Activated T-helper 9 cell treated with anti-CD3 and anti-CD28 coated beads, Interleukin-2, amount 50 U/mL, for 16 hours (primary cell): ENCODE measurements around the gene STK17B.
"Not testable (repeated sequence)": the region's sequence is repeated elsewhere in the genome, so short reads cannot be mapped to it uniquely, and the experiment has no call there.

Experiments used
- DNase-seq: peaks from one replicate; pipeline ENCODE4 v3.0.0-alpha.2; 2020; ENCODE audit warnings: low read depth

The STK17B gene

GRCh38 chr2:196171248-196171871 is at the start of gene STK17B:
STK17B (minus strand) TSS chr2:196171578; CDS start chr2:196163383, 8,195 bp downstream.
- DNase-seq = peak; percentile 96

DNA sequence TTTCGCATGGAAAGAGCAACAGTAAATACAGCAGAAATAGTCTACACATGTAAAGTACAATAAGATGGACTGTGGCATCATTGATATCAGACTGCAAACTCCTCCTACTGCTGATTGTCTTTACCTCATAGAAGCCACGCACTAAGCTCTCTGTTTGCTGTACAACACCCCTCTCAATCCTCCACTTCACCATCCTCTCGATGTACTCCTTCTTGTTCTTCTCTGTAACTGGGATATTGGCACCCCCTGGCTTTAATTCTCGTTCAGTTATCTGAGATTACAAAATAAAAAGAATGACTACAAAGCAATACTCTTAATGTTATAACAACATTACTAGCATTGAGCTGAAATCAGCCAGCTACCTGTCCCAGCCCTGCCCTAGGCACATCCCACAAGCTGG is 49.3 kb upstream of the STK17B start:
- no peak for DNase-seq

- no peak for DNase-seq
Measured at GRCh38 chr2:196219671-196220070, 48.3 kb upstream of the STK17B start.

DNA sequence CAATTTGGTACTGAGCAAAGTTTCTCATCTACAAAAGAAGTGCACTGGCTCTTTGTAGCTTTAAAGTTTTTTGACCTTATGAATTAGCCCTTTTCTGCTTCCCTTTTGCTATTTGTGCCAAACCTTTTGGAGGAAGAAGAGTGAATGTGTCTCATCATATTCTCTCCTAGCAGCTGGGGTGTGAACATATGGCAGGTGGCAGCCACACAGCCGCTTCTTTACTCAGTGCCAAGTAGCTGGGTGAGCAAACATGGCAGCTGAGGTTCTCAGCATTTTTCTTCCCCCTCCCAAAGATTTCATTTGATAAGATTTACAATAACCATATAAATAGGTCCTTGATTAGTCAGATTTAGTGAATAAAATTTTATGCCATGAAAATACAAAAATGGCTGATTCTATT is 46.7 kb upstream of the STK17B start:
- DNase-seq = no peak

- DNase-seq = no peak
Measured at GRCh38 chr2:196217116-196217515, 45.7 kb upstream of the STK17B start.

DNA sequence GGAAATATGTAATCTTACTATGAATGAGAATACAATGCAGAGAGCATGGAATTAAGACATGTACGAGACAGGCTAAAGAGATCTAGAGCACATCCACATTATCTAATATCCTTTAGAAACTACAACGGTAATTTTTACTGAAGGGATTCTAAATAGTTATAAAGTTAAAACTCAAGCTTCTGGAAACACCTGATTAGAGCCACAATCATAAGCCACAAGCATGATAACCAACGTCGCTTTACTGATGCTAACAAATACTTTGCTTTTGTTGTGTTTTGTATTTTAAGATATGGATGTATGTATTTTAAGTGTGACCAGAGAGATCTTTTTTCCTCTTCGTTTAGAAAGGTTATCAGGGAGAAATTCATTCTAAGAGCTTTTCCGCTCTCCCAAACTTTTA is 44.0 kb upstream of the STK17B start:
- DNase-seq = no peak

GRCh38 chr2:196214156-196214555 is 42.8 kb upstream of the STK17B start:
- no peak for DNase-seq

GRCh38 chr2:196213252-196213980 is 42.0 kb upstream of the STK17B start:
- DNase-seq = no peak

- DNase-seq = no peak
Measured at GRCh38 chr2:196208915-196209314, 37.5 kb upstream of the STK17B start.

DNA sequence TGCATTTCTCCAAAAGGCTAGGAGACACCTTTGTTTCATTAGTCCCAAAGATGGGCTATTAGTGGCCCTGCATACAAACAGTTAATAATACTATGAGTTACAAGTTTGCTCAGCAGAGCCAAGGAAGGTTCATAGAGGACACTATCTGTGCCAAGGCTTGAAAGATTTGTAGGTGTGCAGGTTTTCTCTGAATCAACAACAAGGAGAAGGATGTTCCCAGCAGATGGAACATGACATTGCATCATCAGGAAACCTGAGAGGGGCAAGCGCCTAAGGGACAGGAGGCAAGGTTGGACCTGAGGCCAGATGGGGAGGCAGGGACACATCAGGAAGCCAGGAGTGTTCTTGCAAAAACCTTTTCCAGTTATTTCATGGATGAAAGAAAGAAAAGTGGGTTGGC is 35.4 kb upstream of the STK17B start:
- DNase-seq = no peak

- DNase-seq = no peak
Measured at GRCh38 chr2:196205881-196206435, 34.6 kb upstream of the STK17B start.

DNA sequence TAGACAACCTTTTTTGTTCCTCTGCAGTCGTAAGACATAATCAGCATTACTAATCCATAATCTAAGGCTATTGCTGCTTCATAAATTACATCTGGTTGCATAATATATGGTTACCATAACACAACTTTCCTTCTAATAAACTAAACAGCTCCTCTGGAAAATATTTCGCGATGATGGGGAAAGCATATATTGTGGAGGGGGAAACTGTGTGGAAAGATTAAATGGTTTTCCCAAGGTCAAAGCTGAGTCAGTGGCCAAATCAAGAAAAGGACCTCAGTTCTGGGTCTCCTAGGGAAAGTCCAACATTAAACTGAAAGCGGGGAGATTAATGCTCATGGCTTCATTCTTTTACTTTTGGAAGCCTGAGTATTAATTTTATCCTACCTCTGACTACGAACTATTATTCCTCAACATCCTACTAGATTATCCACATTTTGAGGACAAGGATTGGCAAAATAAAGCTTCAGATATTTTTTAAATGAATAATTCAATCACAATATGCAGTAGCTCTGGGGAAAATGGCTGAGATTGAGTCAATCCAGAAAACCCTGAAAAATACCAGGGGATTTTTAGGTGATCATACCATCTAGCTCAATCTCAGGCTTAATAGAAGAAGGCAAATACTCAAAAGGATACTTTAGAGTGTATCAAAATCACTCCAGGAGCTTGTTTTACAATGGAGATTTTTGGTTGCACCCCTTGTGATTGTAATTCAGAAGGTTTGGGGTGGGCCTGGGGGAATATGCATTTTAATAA is 33.8 kb upstream of the STK17B start:
- no peak for DNase-seq

DNA sequence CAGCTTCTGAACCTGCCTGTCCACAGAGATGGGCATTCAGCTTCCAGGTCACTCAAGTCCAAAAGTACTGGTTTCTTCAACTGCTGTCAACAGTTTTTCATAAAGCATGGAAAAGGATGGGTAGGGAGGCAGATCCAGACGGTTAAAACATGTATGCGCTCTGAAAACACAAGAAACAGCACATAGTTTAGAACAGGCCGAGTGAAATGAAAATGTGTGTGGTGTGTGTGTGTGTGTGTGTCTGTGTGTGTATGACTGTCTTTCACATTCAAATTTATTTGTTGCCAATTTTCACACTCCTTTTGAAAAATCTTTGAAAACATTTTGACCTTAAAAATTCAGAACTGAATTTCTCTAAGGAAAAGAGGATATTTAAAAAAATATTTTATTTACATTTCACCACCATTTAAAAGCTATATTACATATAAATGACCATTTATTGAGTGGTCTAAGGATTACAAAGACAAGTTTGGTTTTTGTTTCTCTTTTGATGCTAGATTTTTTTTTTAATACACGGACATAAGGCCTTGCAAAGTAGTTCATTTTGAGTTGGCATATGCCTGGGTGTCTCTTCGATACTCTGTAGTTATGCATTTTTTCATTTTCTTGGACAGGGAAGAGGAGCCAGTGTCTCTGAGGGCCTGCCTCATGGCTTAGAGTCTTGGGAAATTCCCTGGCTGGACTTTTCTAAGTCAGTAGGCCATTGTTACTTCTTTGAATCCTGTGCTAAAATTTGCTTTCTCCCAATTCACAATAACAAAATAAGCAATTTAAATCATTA is 30.0 kb upstream of the STK17B start:
- no peak for DNase-seq

DNA sequence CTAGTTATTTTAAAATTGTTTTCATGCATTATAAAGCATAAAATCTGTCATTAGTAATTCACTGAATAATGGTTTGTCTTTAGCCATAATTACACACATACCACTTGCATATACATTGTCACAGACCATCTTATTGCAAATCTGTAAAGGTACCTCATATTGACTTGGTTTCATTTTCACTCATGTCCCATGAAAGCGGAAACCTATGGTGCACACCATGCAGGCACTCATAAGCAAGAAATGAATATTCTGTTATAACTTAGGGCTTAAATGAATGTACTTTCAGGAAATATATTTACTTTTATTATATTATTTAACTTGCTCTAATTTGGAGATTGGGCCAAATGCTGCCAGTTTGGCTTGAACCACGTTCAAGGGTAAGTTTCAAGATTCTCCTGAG is 29.2 kb upstream of the STK17B start:
- DNase-seq = no peak

DNA sequence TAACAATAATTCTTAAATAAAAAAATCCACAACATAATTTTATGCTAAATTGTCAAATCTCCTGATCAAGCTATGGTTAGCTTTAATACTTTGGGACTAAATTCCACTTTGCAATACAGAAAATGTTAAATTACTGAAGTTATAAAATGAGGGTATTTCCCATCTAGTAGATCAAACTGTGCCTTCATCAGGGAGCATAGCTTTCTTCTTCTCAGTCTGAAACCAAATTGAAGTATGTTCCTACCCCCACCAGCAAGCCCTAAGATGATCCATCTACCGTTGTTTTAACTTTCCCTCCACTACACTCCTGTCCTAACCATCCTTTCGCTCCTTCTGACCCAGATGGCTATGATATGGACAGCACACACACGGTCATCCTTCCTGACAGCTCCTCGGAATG is 24.4 kb upstream of the STK17B start:
- no peak for DNase-seq

DNA sequence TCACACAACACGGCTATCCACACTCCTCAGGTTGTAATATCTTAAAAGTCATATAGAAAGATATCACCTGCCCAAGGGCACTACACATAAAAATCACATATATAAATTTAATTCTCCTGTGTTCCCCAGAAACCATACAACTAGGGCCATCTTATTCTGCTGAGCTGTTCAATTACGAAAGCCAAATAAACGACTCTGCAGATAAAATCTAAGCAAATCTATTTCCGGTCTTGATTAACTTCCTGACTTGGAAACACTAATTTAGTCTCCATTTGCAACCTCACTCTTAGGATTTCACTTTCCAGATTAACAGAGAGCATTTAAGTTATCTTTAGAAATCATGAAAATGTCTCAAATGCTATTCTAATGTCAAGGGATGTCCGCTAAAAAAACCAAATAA is 23.9 kb upstream of the STK17B start:
- DNase-seq = no peak

GRCh38 chr2:196191541-196191940 is 20.2 kb upstream of the STK17B start:
- DNase-seq = no peak

DNA sequence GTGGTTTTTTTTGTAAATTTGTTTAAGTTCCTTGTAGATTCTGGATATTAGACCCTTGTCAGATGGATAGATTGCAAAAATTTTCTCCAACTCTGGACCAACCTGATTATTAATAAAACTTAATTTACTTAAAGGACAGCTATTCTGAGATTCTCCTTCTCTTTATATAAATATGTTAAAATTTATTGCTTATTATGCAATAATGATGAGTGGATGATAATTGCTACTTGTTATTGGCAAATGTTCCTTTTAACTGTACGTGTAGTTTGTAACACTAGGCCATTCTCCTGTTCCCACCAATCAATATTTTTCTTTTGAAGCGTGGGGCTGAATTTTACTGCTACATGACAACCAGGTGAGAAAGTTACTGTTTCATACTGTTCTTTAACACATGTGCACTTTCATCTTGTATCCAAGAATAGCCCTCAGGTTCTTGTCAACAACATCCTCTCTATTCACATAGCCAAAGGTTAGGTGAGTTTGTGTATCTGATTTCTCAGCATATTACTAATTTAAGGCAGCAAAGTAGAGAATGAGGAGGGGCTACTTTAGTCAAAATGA is 16.6 kb upstream of the STK17B start:
- DNase-seq = no peak

DNA sequence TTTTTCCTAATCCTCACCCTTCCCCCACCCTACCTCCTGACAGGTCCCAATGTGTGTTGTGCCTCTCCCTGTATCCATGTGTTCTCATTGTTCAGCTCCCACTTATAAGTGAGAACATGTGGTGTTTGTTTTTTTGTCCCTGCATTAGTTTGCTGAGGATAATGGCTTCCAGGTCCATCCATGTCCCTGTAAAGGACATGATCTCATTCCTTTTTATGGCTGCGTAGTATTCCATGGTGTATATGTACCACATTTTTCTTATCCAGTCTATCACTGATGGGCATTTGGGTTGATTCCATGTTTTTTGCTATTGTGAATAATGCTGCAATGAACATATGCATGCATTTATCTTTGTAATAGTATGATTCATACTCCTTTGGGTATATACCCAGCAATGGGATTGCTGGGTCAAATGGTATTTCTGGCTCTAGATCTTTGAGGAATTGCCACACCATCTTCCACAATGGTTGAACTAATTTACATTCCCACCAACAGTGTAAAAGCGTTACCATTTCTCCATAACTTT is 15.9 kb upstream of the STK17B start:
- not testable (repeated sequence) for DNase-seq

- no peak for DNase-seq
Measured at GRCh38 chr2:196186266-196186980, 15.0 kb upstream of the STK17B start.

DNA sequence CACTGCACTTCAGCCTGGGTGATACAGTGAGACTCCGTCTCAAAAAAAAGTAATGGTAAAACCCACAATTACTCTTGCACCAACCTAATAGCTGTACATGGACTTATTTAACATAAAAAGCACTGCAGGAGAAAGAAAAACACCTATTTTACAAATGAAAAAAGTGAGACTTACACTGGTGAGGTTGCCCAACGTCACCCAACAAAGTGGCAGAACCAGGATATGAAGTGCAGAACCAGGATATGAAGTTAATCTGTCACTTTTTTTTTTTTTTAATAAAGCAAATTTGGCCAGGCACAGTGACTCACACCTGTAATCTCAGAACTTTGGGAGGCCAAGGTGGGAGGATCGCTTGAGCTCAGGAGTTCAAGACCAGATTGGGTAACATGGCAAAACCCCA is 13.5 kb upstream of the STK17B start:
- DNase-seq = no peak
